Endothelial cell of umbilical vein (primary cell): ENCODE results near the gene CS. TPM values are rescaled to one million over a fixed set of nuclear protein-coding genes. Genes with fewer than 3 reads are reported as not detected.

Experiments
- BruUV-seq: library from RNA; stranded (reverse); fragments of 400-500 nt; replicated peaks from 2 replicates; lab custom pipeline; 2021; lab: Mats Ljungman, UMichigan
- CTCF ChIA-PET: fragments of 300-600, 350-600 bp; sonication (Branson Sonifier 250); formaldehyde crosslinking; loops from one replicate; lab custom pipeline; 2021; ENCODE audit warnings: antibody characterized with exemption, inconsistent platforms; lab: Charles Lee
- POLR2A ChIA-PET: fragments of 300-600, 350-600 bp; sonication (Branson Sonifier 250); formaldehyde crosslinking; loops from one replicate; lab custom pipeline; 2021; ENCODE audit warnings: antibody characterized with exemption, inconsistent platforms; lab: Charles Lee
- DNase-seq: peaks from one replicate; pipeline ENCODE4 v3.0.0-alpha.2; 2011; ENCODE audit warnings: low read depth, low spot score
- FAIRE-seq: peaks from 2 replicates; lab custom pipeline; 2011; peaks lifted over from hg19 to GRCh38; lab: Jason Lieb, UNC
- H2AFZ ChIP-seq: 2 replicates; pipeline ENCODE4 v1.6.0; 2012; ENCODE audit warnings: low read depth, low read length, control low read depth, inconsistent platforms
- H3K27ac ChIP-seq: 2 replicates; pipeline ENCODE4 v1.5.1; 2011; ENCODE audit warnings: low read depth, mild to moderate bottlenecking, control low read depth, low read length, moderate library complexity; ENCODE audit not compliant: insufficient read depth
- H3K27me3 ChIP-seq, 2 experiments: 2 replicates each; pipeline versions ENCODE4 v1.6.0 to v1.6.1; 2011; ENCODE audit warnings: low read length in 2 of 2, mixed read lengths in 1 of 2; ENCODE audit not compliant: control insufficient read depth in 2 of 2, insufficient read depth in 2 of 2
- H3K36me3 ChIP-seq, 2 experiments: 2 replicates in 1 of 2; 3 replicates in 1 of 2; pipeline ENCODE4 v1.5.1; 2011; ENCODE audit warnings: low read length in 2 of 2, mild to moderate bottlenecking in 1 of 2, moderate library complexity in 1 of 2; ENCODE audit not compliant: control insufficient read depth in 2 of 2, insufficient read depth in 2 of 2; ENCODE audit errors: extremely low read depth in 1 of 2
- H3K4me1 ChIP-seq: 3 replicates; pipeline ENCODE4 v1.5.1; 2011; ENCODE audit warnings: mild to moderate bottlenecking, low read length; ENCODE audit not compliant: control insufficient read depth, insufficient read depth; ENCODE audit errors: extremely low read depth
- H3K4me2 ChIP-seq: 2 replicates; pipeline ENCODE4 v1.6.1; 2011; ENCODE audit warnings: low read length, control low read depth, mixed read lengths; ENCODE audit not compliant: insufficient read depth
- H3K4me3 ChIP-seq, 3 experiments: fragments of 200-600 bp in 1 of 3; sonication (generic), shearing (Covaris generic) in 1 of 3; replicated peaks in 1 of 3; 2 replicates each; pipeline ENCODE4 v1.5.1; 2011 to 2016; ENCODE audit warnings: control low read depth in 3 of 3, low read length in 3 of 3, mild to moderate bottlenecking in 2 of 3, inconsistent platforms in 1 of 3, low read depth in 1 of 3, moderate library complexity in 1 of 3; ENCODE audit not compliant: insufficient read depth in 1 of 3
- H3K79me2 ChIP-seq: 2 replicates; pipeline ENCODE4 v1.6.0; 2012; ENCODE audit warnings: low read length, inconsistent platforms; ENCODE audit not compliant: control insufficient read depth, insufficient read depth
- H3K9ac ChIP-seq: replicated peaks from 2 replicates; pipeline ENCODE3; 2011; ENCODE audit warnings: low read length, control low read depth; ENCODE audit not compliant: insufficient read depth; ENCODE audit errors: extremely low read depth
- H3K9me1 ChIP-seq: replicated peaks from 3 replicates; pipeline ENCODE4 v1.6.0; 2011; ENCODE audit warnings: mild to moderate bottlenecking, low read length; ENCODE audit not compliant: control insufficient read depth, insufficient read depth; ENCODE audit errors: extremely low read depth
- H3K9me3 ChIP-seq: replicated peaks from 2 replicates; pipeline ENCODE4 v1.5.1; 2012; ENCODE audit warnings: low read length, inconsistent platforms; ENCODE audit not compliant: control insufficient read depth, insufficient read depth
- H4K20me1 ChIP-seq: replicated peaks from 2 replicates; pipeline ENCODE3; 2011; ENCODE audit warnings: mild to moderate bottlenecking, low read length; ENCODE audit not compliant: control insufficient read depth, insufficient read depth; ENCODE audit errors: extremely low read depth
- CTCF ChIP-seq, 2 donors: IDR thresholded peaks; 1 replicate in 1 of 2; 2 replicates in 1 of 2; pipeline ENCODE4 v1.5.1; 2011; ENCODE audit warnings: low read length in 2 of 2, mild to moderate bottlenecking in 2 of 2, moderate library complexity in 2 of 2, control low read depth in 1 of 2, inconsistent platforms in 1 of 2, low read depth in 1 of 2; ENCODE audit not compliant: insufficient read depth in 1 of 2; ENCODE audit errors: extremely low read depth in 1 of 2
- EZH2 ChIP-seq: IDR thresholded peaks from 2 replicates; pipeline ENCODE4 v1.6.1; 2012; ENCODE audit warnings: borderline replicate concordance, low read depth, mild to moderate bottlenecking, moderate library complexity, low read length, inconsistent platforms; ENCODE audit not compliant: severe bottlenecking
- FOS ChIP-seq: IDR thresholded peaks from 2 replicates; pipeline ENCODE4 v1.6.1; 2011; ENCODE audit warnings: mild to moderate bottlenecking, low read length, moderate library complexity, borderline replicate concordance; ENCODE audit not compliant: insufficient read depth
- GATA2 ChIP-seq: IDR thresholded peaks from 2 replicates; pipeline ENCODE4 v1.7.0; 2011; ENCODE audit warnings: low read depth, mild to moderate bottlenecking, moderate library complexity, mixed read lengths, low read length; ENCODE audit not compliant: insufficient read length, insufficient read depth
- JUN ChIP-seq: IDR thresholded peaks from 2 replicates; pipeline ENCODE4 v1.6.1; 2011; ENCODE audit warnings: borderline replicate concordance, low read depth; ENCODE audit not compliant: insufficient read length, insufficient read depth
- MAX ChIP-seq: IDR thresholded peaks from 2 replicates; pipeline ENCODE4 v1.6.1; 2011; ENCODE audit not compliant: insufficient read depth, insufficient read length
- MYC ChIP-seq: IDR thresholded peaks from one replicate; pipeline ENCODE4 v1.6.1; 2011; ENCODE audit warnings: mild to moderate bottlenecking, low read depth, low read length
- POLR2A ChIP-seq: IDR thresholded peaks from 2 replicates; pipeline ENCODE4 v1.6.1; 2012; ENCODE audit warnings: low read depth, mild to moderate bottlenecking, control low read depth, low read length
- POLR2AphosphoS5 ChIP-seq: IDR thresholded peaks from 2 replicates; pipeline ENCODE4 v1.6.1; 2012; ENCODE audit warnings: low read depth, mild to moderate bottlenecking, control low read depth, low read length, moderate library complexity; ENCODE audit not compliant: insufficient read depth
- dilution Hi-C: fragments of 300-500 bp; cut with MboI; formaldehyde crosslinking; loops from one replicate; pipeline ENCODE4 v1.15.0; 2019; ENCODE audit warnings: low sequenced_read_pairs; ENCODE audit not compliant: extremely low pct_ligation_motif_present
- intact Hi-C: fragments of 100-400 bp; cut with micrococcal nuclease; formaldehyde crosslinking; loops from one replicate; pipeline ENCODE4 v1.10.0; 2022
- polyA plus RNA-seq, 4 experiments: library from polyadenylated mRNA; depleted of rRNA in 3 of 4; stranded (reverse) in 3 of 4; unstranded in 1 of 4; fragments of >200 nt; gene quantifications; 2 replicates each; pipeline versions ENCODE4 v1.2.1 to v1.2.3, GENCODE V29; 2011 to 2012; ENCODE audit warnings: missing spikeins in 1 of 4
- total RNA-seq: library from RNA; stranded (reverse); gene quantifications from 2 replicates; pipeline ENCODE4 v1.2.3, GENCODE V29; 2021

The CS gene
- total and polyA plus RNA-seq, 2 donors (not counting 3 experiments of a cell fraction or from before 2014, with no cell fraction given): 129 to 312 TPM

- Histone ChIP-seq H3K9me3 (no peaks in the 10 kb centered on the region), H3K27ac (peak overlapping the region; percentile 77), H3K4me2 (peak overlapping the region; percentile 73), H3K4me3 (peak overlapping the region in 2 of 3 experiments; percentile 4 to 26), H3K9me1 (no peaks in the 10 kb centered on the region), H2AFZ (peak overlapping the region; percentile 88), H3K4me1 (peaks cover 19% of the 10 kb centered on the region), H3K79me2 (peaks cover 20% of the 10 kb centered on the region), H3K9ac (peak overlapping the region; percentile 59), H4K20me1 (no peaks in the 10 kb centered on the region), H3K36me3 (peaks cover 0 to 2% of the 10 kb centered on the region in 2 experiments), H3K27me3 (no peaks in the 10 kb centered on the region)
- POLR2A ChIA-PET: no interaction called here
- CTCF ChIA-PET: interaction anchor here (2.0 to 4.0 kb wide), 4 partner anchors 13 to 34 kb away, joined by 6 to 75 read pairs (median 52); partner anchors contain the start of gene SMARCC2
- BruUV-seq: no TSS peak
- TF ChIP-seq POLR2A: peak; percentile 14
- TF ChIP-seq JUN: no peak
- FAIRE-seq: peak; percentile 42
- intact Hi-C loops: loop anchor here (1.0 to 2.0 kb wide), 8 partner anchors 17 to 423 kb away; partner anchors contain the start of genes ANKRD52 and COQ10A
- dilution Hi-C loops: no loop called here
- no peak for DNase-seq
Observed at GRCh38 chr12:56223571-56224101, 76.5 kb downstream of the CS start.

- H3K9ac ChIP-seq: peak overlapping the region; percentile 94
- BruUV-seq: no TSS peak
- H3K9me1 ChIP-seq: no peaks in the 10 kb centered on the region
- H3K27me3 ChIP-seq: no peaks in the 10 kb centered on the region
- CTCF ChIA-PET: interaction anchor here (0.8 to 4.0 kb wide), 18 partner anchors 11 to 484 kb away, joined by 3 to 75 read pairs (median 6); partner anchors contain the start of genes ANKRD52, ESYT1, SMARCC2 and ZC3H10
- no peak for FAIRE-seq
- no peaks in the 10 kb centered on the region for H4K20me1 ChIP-seq
- TF ChIP-seq MAX (no peak), GATA2 (no peak), FOS (no peak), MYC (no peak), JUN (no peak), EZH2 (no peak), POLR2AphosphoS5 (no peak), POLR2A (no peak), CTCF (IDR thresholded peaks at IDR 0.05; ENCODE audit: extremely low read depth in 1 of 2, insufficient read depth in 1 of 2, low read depth in 1 of 2, low read length in 2 of 2) (no peak)
- POLR2A ChIA-PET: interaction anchor here (1.0 to 3.2 kb wide), 6 partner anchors 21 to 226 kb away, joined by 3 to 37 read pairs (median 7); partner anchors contain the start of genes ESYT1, TIMELESS and ZC3H10
- no peak for DNase-seq
- H3K4me1 ChIP-seq: peaks cover 19% of the 10 kb centered on the region
- no peaks in the 10 kb centered on the region for H3K9me3 ChIP-seq
- H3K27ac ChIP-seq: peak overlapping the region; percentile 95
- H3K79me2 ChIP-seq: peaks cover 21% of the 10 kb centered on the region
- peak overlapping the region; percentile 30 for H2AFZ ChIP-seq
- H3K36me3 ChIP-seq: no peaks in the 10 kb centered on the region
- intact Hi-C loops (no loop called here), dilution Hi-C loops (no loop called here)
- H3K4me3 ChIP-seq: peak overlapping the region in 2 of 3 experiments; percentile 44 to 93
- H3K4me2 ChIP-seq: peak overlapping the region; percentile 71
Observed at GRCh38 chr12:56222531-56222895, 77.6 kb downstream of the CS start.
